NT2/D1 (cell line): Measurements from ENCODE around the gene HPGD.

ENCODE experiments used
- YY1 ChIP-seq: IDR thresholded peaks from 2 replicates; pipeline ENCODE4 v1.6.1; 2011; ENCODE audit not compliant: insufficient read length, insufficient read depth
- ZNF274 ChIP-seq: IDR thresholded peaks from 2 replicates; pipeline ENCODE4 v1.6.1; 2011; ENCODE audit warnings: mild to moderate bottlenecking, low read depth, low read length

- TF ChIP-seq ZNF274, result no peak
- TF ChIP-seq YY1, result no peak
These were observed 33.7 kb upstream of the HPGD start for GRCh38 chr4:174555789-174556630.
